ENCODE results near the gene RNF167.
A peak's percentile ranks its signal among the peaks of the same experiment; 100 is the strongest.

The RNF167 gene

GRCh38 chr17:4944163-4944553 is 4.1 kb downstream of the RNF167 start:
- Histone ChIP-seq H3K4me3 (ENCODE audit: insufficient read length, low read depth) (no peak overlapping the region), H3K9me3 (ENCODE audit: insufficient read depth, low read length) (no peaks in the 10 kb centered on the region), H3K36me3 (ENCODE audit: insufficient read depth, insufficient read length, low read length) (peaks cover 68% of the 10 kb centered on the region), H3K9ac (ENCODE audit: insufficient read length, low read depth) (no peak overlapping the region), H3K27me3 (ENCODE audit: insufficient read depth, insufficient read length) (no peaks in the 10 kb centered on the region), H3K4me1 (ENCODE audit: insufficient read depth, insufficient read length) (no peaks in the 10 kb centered on the region)
- no peak for TF ChIP-seq SUZ12 (IDR thresholded peaks at IDR 0.05; ENCODE audit: extremely low read depth, insufficient read depth, insufficient read length)
- TF ChIP-seq YY1 (IDR thresholded peaks at IDR 0.05; ENCODE audit: insufficient read depth, insufficient read length), result no peak
- no peak for TF ChIP-seq ZNF274 (IDR thresholded peaks at IDR 0.05; ENCODE audit: low read depth, low read length)
- no peak for DNase-seq (ENCODE audit: low read depth, low spot score)

GRCh38 chr17:4944554-4945175 is 4.6 kb downstream of the RNF167 start:
- no peaks in the 10 kb centered on the region for H3K4me1 ChIP-seq (ENCODE audit: insufficient read depth, insufficient read length)
- H3K9me3 ChIP-seq (ENCODE audit: insufficient read depth, low read length), result no peaks in the 10 kb centered on the region
- H3K27me3 ChIP-seq (ENCODE audit: insufficient read depth, insufficient read length), result no peaks in the 10 kb centered on the region
- H3K9ac ChIP-seq (ENCODE audit: insufficient read length, low read depth), result no peak overlapping the region
- DNase-seq (ENCODE audit: low read depth, low spot score), result no peak
- H3K36me3 ChIP-seq (ENCODE audit: insufficient read depth, insufficient read length, low read length), result peaks cover 67% of the 10 kb centered on the region
- H3K4me3 ChIP-seq (ENCODE audit: insufficient read length, low read depth), result no peak overlapping the region
- no peak for TF ChIP-seq YY1 (IDR thresholded peaks at IDR 0.05; ENCODE audit: insufficient read depth, insufficient read length)
- TF ChIP-seq ZNF274 (IDR thresholded peaks at IDR 0.05; ENCODE audit: low read depth, low read length), result no peak
- TF ChIP-seq SUZ12 (IDR thresholded peaks at IDR 0.05; ENCODE audit: extremely low read depth, insufficient read depth, insufficient read length), result no peak

GRCh38 chr17:4945176-4945943 is 5.3 kb downstream of the RNF167 start:
- TF ChIP-seq YY1 (IDR thresholded peaks at IDR 0.05; ENCODE audit: insufficient read depth, insufficient read length) (no peak), ZNF274 (IDR thresholded peaks at IDR 0.05; ENCODE audit: low read depth, low read length) (no peak), SUZ12 (IDR thresholded peaks at IDR 0.05; ENCODE audit: extremely low read depth, insufficient read depth, insufficient read length) (no peak)
- H3K4me1 ChIP-seq (ENCODE audit: insufficient read depth, insufficient read length), result no peaks in the 10 kb centered on the region

GRCh38 chr17:4945944-4946280 is 5.8 kb downstream of the RNF167 start:
- peaks cover 67% of the 10 kb centered on the region for H3K36me3 ChIP-seq (ENCODE audit: insufficient read depth, insufficient read length, low read length)
- H3K4me3 ChIP-seq (ENCODE audit: insufficient read length, low read depth), result no peak overlapping the region
- no peak for TF ChIP-seq YY1 (IDR thresholded peaks at IDR 0.05; ENCODE audit: insufficient read depth, insufficient read length)
- TF ChIP-seq SUZ12 (IDR thresholded peaks at IDR 0.05; ENCODE audit: extremely low read depth, insufficient read depth, insufficient read length), result no peak
- TF ChIP-seq ZNF274 (IDR thresholded peaks at IDR 0.05; ENCODE audit: low read depth, low read length), result no peak
- DNase-seq (ENCODE audit: low read depth, low spot score), result no peak
- no peaks in the 10 kb centered on the region for H3K27me3 ChIP-seq (ENCODE audit: insufficient read depth, insufficient read length)
- no peak overlapping the region for H3K9ac ChIP-seq (ENCODE audit: insufficient read length, low read depth)
- H3K4me1 ChIP-seq (ENCODE audit: insufficient read depth, insufficient read length), result no peaks in the 10 kb centered on the region
- H3K9me3 ChIP-seq (ENCODE audit: insufficient read depth, low read length), result no peaks in the 10 kb centered on the region

More at GRCh38 chr17:4945176-4945943, 5.3 kb downstream of the RNF167 start:
- DNase-seq (ENCODE audit: low read depth, low spot score), result no peak
- H3K36me3 ChIP-seq (ENCODE audit: insufficient read depth, insufficient read length, low read length), result peaks cover 67% of the 10 kb centered on the region
- H3K9me3 ChIP-seq (ENCODE audit: insufficient read depth, low read length), result no peaks in the 10 kb centered on the region
- peak overlapping the region; percentile 36 for H3K9ac ChIP-seq (ENCODE audit: insufficient read length, low read depth)
- H3K27me3 ChIP-seq (ENCODE audit: insufficient read depth, insufficient read length), result no peaks in the 10 kb centered on the region
- H3K4me3 ChIP-seq (ENCODE audit: insufficient read length, low read depth), result no peak overlapping the region

GRCh38 chr17:4946312-4946976 is 6.4 kb downstream of the RNF167 start:
- Histone ChIP-seq H3K27me3 (ENCODE audit: insufficient read depth, insufficient read length) (no peaks in the 10 kb centered on the region), H3K4me1 (ENCODE audit: insufficient read depth, insufficient read length) (no peaks in the 10 kb centered on the region), H3K36me3 (ENCODE audit: insufficient read depth, insufficient read length, low read length) (peaks cover 65% of the 10 kb centered on the region), H3K9me3 (ENCODE audit: insufficient read depth, low read length) (no peaks in the 10 kb centered on the region), H3K9ac (ENCODE audit: insufficient read length, low read depth) (peak overlapping the region; percentile 71), H3K4me3 (ENCODE audit: insufficient read length, low read depth) (peak overlapping the region; percentile 97)
- TF ChIP-seq YY1 (IDR thresholded peaks at IDR 0.05; ENCODE audit: insufficient read depth, insufficient read length) (no peak), SUZ12 (IDR thresholded peaks at IDR 0.05; ENCODE audit: extremely low read depth, insufficient read depth, insufficient read length) (no peak), ZNF274 (IDR thresholded peaks at IDR 0.05; ENCODE audit: low read depth, low read length) (no peak)
- no peak for DNase-seq (ENCODE audit: low read depth, low spot score)

- Histone ChIP-seq H3K9me3 (ENCODE audit: insufficient read depth, low read length) (no peaks in the 10 kb centered on the region), H3K9ac (ENCODE audit: insufficient read length, low read depth) (peak overlapping the region; percentile 71), H3K4me3 (ENCODE audit: insufficient read length, low read depth) (peak overlapping the region; percentile 97), H3K4me1 (ENCODE audit: insufficient read depth, insufficient read length) (peaks cover 2% of the 10 kb centered on the region), H3K27me3 (ENCODE audit: insufficient read depth, insufficient read length) (no peaks in the 10 kb centered on the region), H3K36me3 (ENCODE audit: insufficient read depth, insufficient read length, low read length) (peaks cover 60% of the 10 kb centered on the region)
- DNase-seq (ENCODE audit: low read depth, low spot score), result no peak
- TF ChIP-seq YY1 (IDR thresholded peaks at IDR 0.05; ENCODE audit: insufficient read depth, insufficient read length) (no peak), SUZ12 (IDR thresholded peaks at IDR 0.05; ENCODE audit: extremely low read depth, insufficient read depth, insufficient read length) (no peak), ZNF274 (IDR thresholded peaks at IDR 0.05; ENCODE audit: low read depth, low read length) (no peak)
Observed at GRCh38 chr17:4947010-4947410, 6.9 kb downstream of the RNF167 start.
